MCF 10A (cell line): ENCODE results near the gene NPTXR. TPM values are rescaled to one million over a fixed set of nuclear protein-coding genes. Genes with fewer than 3 reads are reported as not detected.

Experiments used
- BruUV-seq: library from RNA; stranded (reverse); fragments of 400-500 nt; replicated peaks from 2 replicates; lab custom pipeline; 2021; lab: Mats Ljungman, UMichigan
- CTCF ChIA-PET: fragments of 300-600 bp; sonication (Branson Sonifier 250); formaldehyde crosslinking; extraction: SDS; loops from one replicate; lab custom pipeline; 2021; ENCODE audit warnings: antibody characterized with exemption, inconsistent platforms; lab: Yijun Ruan, JAX
- POLR2A ChIA-PET: fragments of 300-600, 350-650 bp; sonication (Branson Sonifier 250); formaldehyde crosslinking; extraction: SDS; loops from one replicate; lab custom pipeline; 2020; ENCODE audit warnings: antibody characterized with exemption, inconsistent platforms; lab: Yijun Ruan, JAX
- DNase-seq: peaks from one replicate; pipeline ENCODE4 v3.0.0-alpha.2; 2018; ENCODE audit not compliant: unreplicated experiment
- H3K27ac Mint-ChIP-seq: one replicate; pipeline ENCODE4 v1.8.0; 2022; ENCODE audit warnings: mild to moderate bottlenecking, low read depth, mixed read lengths; ENCODE audit not compliant: unreplicated experiment
- H3K27me3 Mint-ChIP-seq: one replicate; pipeline ENCODE4 v1.8.0; 2022; ENCODE audit warnings: mixed read lengths; ENCODE audit not compliant: insufficient read depth, unreplicated experiment
- H3K36me3 Mint-ChIP-seq: one replicate; pipeline ENCODE4 v1.8.0; 2022; ENCODE audit warnings: mild to moderate bottlenecking, moderate library complexity, mixed read lengths; ENCODE audit not compliant: insufficient read depth, unreplicated experiment
- H3K4me1 Mint-ChIP-seq: one replicate; pipeline ENCODE4 v1.8.0; 2022; ENCODE audit warnings: mixed read lengths; ENCODE audit not compliant: insufficient read depth, unreplicated experiment
- H3K4me3 Mint-ChIP-seq: one replicate; pipeline ENCODE4 v1.8.0; 2022; ENCODE audit warnings: mild to moderate bottlenecking, moderate library complexity, mixed read lengths; ENCODE audit not compliant: unreplicated experiment
- H3K9me3 Mint-ChIP-seq: one replicate; pipeline ENCODE4 v1.8.0; 2022; ENCODE audit warnings: mixed read lengths; ENCODE audit not compliant: unreplicated experiment
- CTCF ChIP-seq: fragments of 200-600 bp; IDR thresholded peaks from one replicate; pipeline ENCODE4 v1.8.0; 2022; ENCODE audit warnings: antibody characterized with exemption, mild to moderate bottlenecking; ENCODE audit not compliant: unreplicated experiment
- intact Hi-C: fragments of 100-400 bp; cut with micrococcal nuclease; formaldehyde crosslinking; loops from 2 replicates; pipeline ENCODE4 v1.14.1; 2022
- total RNA-seq: library from RNA; stranded (reverse); gene quantifications from 2 replicates; pipeline ENCODE4 v1.2.3, GENCODE V29; 2022

NPTXR gene
- total RNA-seq, 1 experiment from 2014 or later = 0.93 TPM

- no TSS peak for BruUV-seq
- Mint-ChIP-seq H3K27me3 (peaks cover 45% of the 10 kb centered on the region), H3K27ac (no peak overlapping the region), H3K36me3 (peaks cover 4% of the 10 kb centered on the region), H3K9me3 (no peaks in the 10 kb centered on the region), H3K4me3 (peak overlapping the region; percentile 62), H3K4me1 (peaks cover 14% of the 10 kb centered on the region)
- DNase-seq = no peak
- POLR2A ChIA-PET = interaction anchor here (1.2 to 1.3 kb wide), 2 partner anchors 9 to 13 kb away, joined by 3 read pairs; no protein-coding TSS in a partner anchor
- intact Hi-C loops = loop anchor here (5.0 kb wide), 2 partner anchors 40 to 75 kb away; no protein-coding TSS in a partner anchor
- CTCF ChIA-PET = interaction anchor here (0.6 to 1.4 kb wide), 2 partner anchors 11 to 18 kb away, joined by 3 read pairs; no protein-coding TSS in a partner anchor
- no peak for TF ChIP-seq CTCF
These were observed 1.2 kb downstream of the NPTXR start for GRCh38 chr22:38842512-38843200.

- ChIA-PET CTCF (interaction anchor here (0.6 to 1.4 kb wide), 3 partner anchors 17 to 1581 kb away, joined by 3 read pairs; no protein-coding TSS in a partner anchor), POLR2A (no interaction called here)
- peaks cover 14% of the 10 kb centered on the region for H3K4me1 Mint-ChIP-seq
- H3K27ac Mint-ChIP-seq = no peak overlapping the region
- H3K27me3 Mint-ChIP-seq = peaks cover 35% of the 10 kb centered on the region
- BruUV-seq = no TSS peak
- no peaks in the 10 kb centered on the region for H3K36me3 Mint-ChIP-seq
- no peak for TF ChIP-seq CTCF
- DNase-seq = no peak
- intact Hi-C loops = loop anchor here (5.0 kb wide), 2 partner anchors 39 to 74 kb away; no protein-coding TSS in a partner anchor
- no peak overlapping the region for H3K4me3 Mint-ChIP-seq
- no peaks in the 10 kb centered on the region for H3K9me3 Mint-ChIP-seq
These were observed 2.2 kb downstream of the NPTXR start for GRCh38 chr22:38841635-38842034.

- BruUV-seq = no TSS peak
- intact Hi-C loops = loop anchor here (5.0 kb wide), 2 partner anchors 39 to 74 kb away; no protein-coding TSS in a partner anchor
- no peaks in the 10 kb centered on the region for H3K36me3 Mint-ChIP-seq
These were observed 2.6 kb downstream of the NPTXR start for GRCh38 chr22:38841211-38841610.

More at GRCh38 chr22:38841211-38841610, 2.6 kb downstream of the NPTXR start:
- Mint-ChIP-seq H3K4me3 (no peak overlapping the region), H3K4me1 (peaks cover 14% of the 10 kb centered on the region), H3K27ac (no peak overlapping the region), H3K9me3 (no peaks in the 10 kb centered on the region), H3K27me3 (peaks cover 31% of the 10 kb centered on the region)
- DNase-seq = no peak
- POLR2A ChIA-PET = no interaction called here
- TF ChIP-seq CTCF = no peak
- CTCF ChIA-PET = interaction anchor here (0.8 kb wide), 1 partner anchor 72 kb away, joined by 3 read pairs; no protein-coding TSS in a partner anchor
